Brain microvascular endothelial cell (primary cell): Measurements from ENCODE around the gene CBFB.

Experiments
- DNase-seq: peaks from one replicate; pipeline ENCODE4 v3.0.0-alpha.2; 2020
- H3K27ac ChIP-seq: fragments of 250-450 bp; sonication (Bioruptor Pico); 2 replicates; pipeline ENCODE4 v1.5.1; 2020; ENCODE audit warnings: mild to moderate bottlenecking, moderate library complexity
- H3K27me3 ChIP-seq: fragments of 250-450 bp; sonication (Bioruptor Pico); replicated peaks from 2 replicates; pipeline ENCODE4 v1.5.1; 2020; ENCODE audit warnings: mild to moderate bottlenecking
- H3K36me3 ChIP-seq: fragments of 250-450 bp; sonication (Bioruptor Pico); replicated peaks from 2 replicates; pipeline ENCODE4 v1.5.1; 2020; ENCODE audit warnings: mild to moderate bottlenecking
- H3K4me3 ChIP-seq: 2 replicates; pipeline ENCODE4 v1.5.1; 2011; ENCODE audit warnings: low read depth, mild to moderate bottlenecking, control low read depth, low read length, moderate library complexity
- CTCF ChIP-seq: IDR thresholded peaks from 2 replicates; pipeline ENCODE4 v1.5.1; 2011; ENCODE audit warnings: low read depth, mild to moderate bottlenecking, moderate library complexity, low read length, control low read depth, inconsistent platforms; ENCODE audit errors: missing control alignments
- in situ Hi-C: cut with HindIII; loops from 2 replicates; pipeline ENCODE4 v1.10.0; 2017; ENCODE audit warnings: low sequenced_read_pairs, low pct_ligation_motif_present

The CBFB gene

GRCh38 chr16:67150047-67150832 is 121.3 kb downstream of the CBFB start:
- no peaks in the 10 kb centered on the region for H3K27me3 ChIP-seq
- peak; percentile 37 for DNase-seq
- peak overlapping the region; percentile 25 for H3K27ac ChIP-seq
- in situ Hi-C loops = no loop called here
- TF ChIP-seq CTCF = peak; percentile 1
- peaks cover 16% of the 10 kb centered on the region for H3K36me3 ChIP-seq
- peak overlapping the region; percentile 58 for H3K4me3 ChIP-seq
